MM.1S (cell line): ENCODE results near the gene NMNAT2.

Experiments
- EZH2 ChIP-seq: fragments of 300-600 bp; sonication (generic); optimal IDR thresholded peaks from 2 replicates; pipeline ENCODE3; 2017; ENCODE audit warnings: low read depth, mild to moderate bottlenecking, antibody characterized with exemption, low read length, mixed read lengths
- EZH2phosphoT487 ChIP-seq: fragments of 300-600 bp; sonication (generic); IDR thresholded peaks from 2 replicates; pipeline ENCODE4 v1.6.1; 2018; ENCODE audit warnings: antibody characterized with exemption, low read length
- TF ChIP-seq, protein P1 (sequence below): fragments of 300-600 bp; sonication (generic); IDR thresholded peaks from 2 replicates; pipeline ENCODE4 v1.5.1; 2016; ENCODE audit warnings: antibody characterized with exemption, low read length, mixed read lengths

DNA sequence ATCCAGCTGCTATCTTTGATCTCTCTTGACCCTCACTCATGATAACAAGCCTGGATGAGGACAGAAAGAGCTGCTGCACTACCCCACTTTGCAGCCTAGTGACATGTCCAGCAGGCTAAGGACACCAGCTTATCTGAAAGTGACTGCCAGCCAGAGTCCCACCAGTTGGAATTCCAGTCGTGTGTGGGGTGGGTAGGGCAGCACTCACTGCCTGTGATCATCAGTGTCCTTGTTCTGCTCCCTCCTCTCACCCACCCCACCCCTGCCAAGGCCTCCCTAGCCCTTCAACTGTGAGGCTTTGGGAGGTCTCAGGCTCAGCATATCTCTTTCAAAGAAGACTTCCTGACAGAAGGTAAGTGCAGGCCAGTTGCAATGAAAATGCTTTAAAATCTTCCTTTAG, 15.5 kb upstream of the NMNAT2 start:
- TF ChIP-seq EZH2 (no peak), EZH2phosphoT487 (no peak)
- TF ChIP-seq, protein P1, sequence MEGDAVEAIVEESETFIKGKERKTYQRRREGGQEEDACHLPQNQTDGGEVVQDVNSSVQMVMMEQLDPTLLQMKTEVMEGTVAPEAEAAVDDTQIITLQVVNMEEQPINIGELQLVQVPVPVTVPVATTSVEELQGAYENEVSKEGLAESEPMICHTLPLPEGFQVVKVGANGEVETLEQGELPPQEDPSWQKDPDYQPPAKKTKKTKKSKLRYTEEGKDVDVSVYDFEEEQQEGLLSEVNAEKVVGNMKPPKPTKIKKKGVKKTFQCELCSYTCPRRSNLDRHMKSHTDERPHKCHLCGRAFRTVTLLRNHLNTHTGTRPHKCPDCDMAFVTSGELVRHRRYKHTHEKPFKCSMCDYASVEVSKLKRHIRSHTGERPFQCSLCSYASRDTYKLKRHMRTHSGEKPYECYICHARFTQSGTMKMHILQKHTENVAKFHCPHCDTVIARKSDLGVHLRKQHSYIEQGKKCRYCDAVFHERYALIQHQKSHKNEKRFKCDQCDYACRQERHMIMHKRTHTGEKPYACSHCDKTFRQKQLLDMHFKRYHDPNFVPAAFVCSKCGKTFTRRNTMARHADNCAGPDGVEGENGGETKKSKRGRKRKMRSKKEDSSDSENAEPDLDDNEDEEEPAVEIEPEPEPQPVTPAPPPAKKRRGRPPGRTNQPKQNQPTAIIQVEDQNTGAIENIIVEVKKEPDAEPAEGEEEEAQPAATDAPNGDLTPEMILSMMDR, result no peak
